Left renal pelvis (tissue), 4 donors: Measurements from ENCODE around the gene BEND3. TPM values are rescaled to one million over a fixed set of nuclear protein-coding genes. Genes with fewer than 3 reads are reported as not detected.
"Not testable (repeated sequence)": the region's sequence is repeated elsewhere in the genome, so short reads cannot be mapped to it uniquely, and the experiment has no call there.

Experiments used
- DNase-seq, 4 donors: peaks; one replicate each; pipeline ENCODE4 v3.0.0-alpha.2; 2013; ENCODE audit warnings: low read depth in 4 of 4, low spot score in 3 of 4
- polyA plus RNA-seq, 4 donors: library from polyadenylated mRNA; unstranded; fragments of 120-200 nt; gene quantifications; one replicate each; pipeline ENCODE4 v1.2.1, GENCODE V29; 2013; ENCODE audit not compliant: insufficient read length in 4 of 4

BEND3 gene
- polyA plus RNA-seq, 4 donors, result 3.8 to 11.0 (median 9.1) TPM

DNA sequence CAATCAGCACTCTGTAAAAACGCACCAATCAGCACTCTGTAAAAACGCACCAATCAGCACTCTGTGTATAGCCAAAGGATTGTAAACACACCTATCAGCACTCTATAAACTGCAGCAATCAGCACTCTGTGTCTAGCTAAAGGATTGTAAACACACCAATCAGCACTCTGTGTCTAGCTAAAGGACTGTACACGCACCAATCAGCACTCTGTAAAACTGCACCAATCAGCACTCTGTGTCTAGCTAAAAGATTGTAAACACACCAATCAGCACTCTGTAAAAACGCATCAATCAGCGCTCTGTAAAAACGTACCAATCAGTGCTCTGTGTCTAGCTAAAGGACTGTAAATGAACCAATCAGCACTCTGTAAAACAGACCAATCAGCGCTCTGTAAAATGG lies 30.9 kb downstream of the BEND3 start:
- DNase-seq, result not testable (repeated sequence)

DNA sequence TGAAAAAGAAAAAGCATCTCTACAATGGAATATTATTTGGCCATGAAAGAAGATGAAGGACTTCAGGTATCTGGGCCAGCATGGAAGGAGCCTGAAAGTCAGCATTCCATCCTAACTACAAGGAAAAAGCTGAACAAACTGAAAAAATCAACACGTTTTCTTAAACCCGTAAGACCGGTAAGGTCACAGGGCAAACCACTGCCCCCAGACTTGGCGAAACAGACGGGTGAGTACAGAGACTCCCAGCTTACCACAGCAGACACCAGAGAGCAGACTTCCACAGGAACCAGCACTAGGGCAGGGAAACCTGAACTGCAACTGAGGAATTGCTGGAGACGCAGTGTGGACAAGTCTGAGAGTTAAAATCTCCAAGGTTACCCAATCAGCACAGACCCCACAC lies 31.4 kb downstream of the BEND3 start:
- DNase-seq, result no peak

DNA sequence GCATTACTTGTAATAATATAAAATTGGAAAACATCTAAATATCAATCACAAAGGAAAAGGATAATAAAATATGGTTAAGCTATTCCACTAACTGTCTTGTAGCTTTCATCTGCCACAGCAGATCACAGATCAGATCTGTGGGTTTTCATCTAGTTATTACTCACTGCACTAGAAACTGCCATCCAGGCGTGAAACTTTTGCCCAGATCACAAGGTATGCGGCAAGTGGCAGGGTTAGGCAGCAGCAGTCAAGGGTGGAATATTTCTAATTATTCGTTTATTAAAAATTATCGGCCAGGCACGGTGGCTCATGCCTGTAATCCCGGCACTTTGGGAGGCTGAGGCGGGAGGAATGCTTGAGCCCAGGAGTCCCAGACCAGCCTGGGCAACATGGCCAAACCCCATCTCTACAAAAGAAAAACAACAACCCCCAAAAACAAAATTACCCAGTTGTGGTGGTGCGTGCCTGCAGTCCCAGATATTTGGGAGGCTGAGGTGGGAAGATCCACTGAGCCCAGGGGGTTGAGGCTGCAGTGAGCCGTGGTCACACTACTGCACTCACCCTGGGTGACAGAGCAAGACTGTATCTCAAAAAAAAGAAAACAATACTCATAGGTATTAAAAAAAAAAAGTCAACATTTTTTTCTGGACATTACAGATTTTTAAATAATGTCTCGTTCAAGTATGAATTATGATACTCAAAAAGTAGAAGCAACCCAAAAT lies 32.1 kb downstream of the BEND3 start:
- no peak for DNase-seq

DNA sequence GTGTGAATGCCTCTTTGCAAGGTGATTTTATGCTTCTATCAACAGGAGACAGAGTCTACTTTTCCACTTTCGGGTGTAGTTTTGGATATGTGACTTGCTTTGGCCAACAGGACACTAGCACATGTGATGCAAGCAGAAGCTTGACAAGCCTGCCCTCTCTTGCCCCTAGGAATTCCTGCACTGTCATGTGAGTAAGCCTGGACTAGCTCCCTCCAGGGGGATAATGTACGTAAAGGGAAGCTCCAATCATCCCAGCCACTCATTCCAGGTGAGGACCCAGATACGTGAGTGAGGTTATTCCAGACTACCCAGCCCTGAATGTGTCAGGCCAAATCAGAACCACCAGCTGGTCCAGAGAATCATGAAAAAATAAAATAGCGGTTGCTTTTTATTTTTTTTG lies 33.3 kb downstream of the BEND3 start:
- DNase-seq, result no peak

DNA sequence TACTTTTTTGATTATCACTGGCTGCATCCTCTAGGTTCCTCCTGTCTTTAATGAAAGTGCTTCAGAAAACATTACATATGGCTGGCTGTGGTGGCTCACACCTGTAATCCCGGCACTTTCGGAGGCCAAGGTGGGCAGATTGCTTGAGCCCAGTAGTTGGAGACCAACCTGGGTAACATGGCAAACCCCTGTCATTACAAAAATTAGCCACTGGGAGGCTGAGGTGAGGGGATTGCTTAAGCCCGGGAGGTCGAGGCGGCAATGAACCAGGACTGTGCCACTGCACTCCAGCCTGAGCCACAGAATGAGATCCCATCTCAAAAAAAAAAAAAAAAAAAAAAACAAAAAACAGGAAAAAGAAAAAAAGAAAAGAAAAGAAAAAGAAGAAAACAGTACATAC lies 35.3 kb downstream of the BEND3 start:
- DNase-seq, result no peak

DNA sequence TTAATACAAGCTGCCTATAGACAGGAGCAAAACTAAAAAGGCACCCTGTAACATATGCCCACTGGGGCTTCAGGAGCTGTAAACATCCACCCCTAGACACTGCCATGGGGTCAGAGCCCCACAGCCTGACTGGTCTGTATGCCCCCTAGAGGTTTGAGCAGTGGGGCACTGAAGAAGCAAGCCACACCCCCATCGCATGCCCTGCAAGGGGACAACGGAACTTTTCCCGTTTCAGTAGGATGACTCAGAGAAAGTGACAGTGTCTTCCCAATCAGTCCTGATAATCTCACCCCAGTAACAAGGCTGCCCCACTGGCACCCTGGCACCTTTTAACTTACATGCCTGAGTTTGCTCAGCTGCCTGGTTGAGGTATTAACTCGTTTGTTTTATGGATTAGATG lies 35.9 kb downstream of the BEND3 start:
- DNase-seq, result no peak

DNA sequence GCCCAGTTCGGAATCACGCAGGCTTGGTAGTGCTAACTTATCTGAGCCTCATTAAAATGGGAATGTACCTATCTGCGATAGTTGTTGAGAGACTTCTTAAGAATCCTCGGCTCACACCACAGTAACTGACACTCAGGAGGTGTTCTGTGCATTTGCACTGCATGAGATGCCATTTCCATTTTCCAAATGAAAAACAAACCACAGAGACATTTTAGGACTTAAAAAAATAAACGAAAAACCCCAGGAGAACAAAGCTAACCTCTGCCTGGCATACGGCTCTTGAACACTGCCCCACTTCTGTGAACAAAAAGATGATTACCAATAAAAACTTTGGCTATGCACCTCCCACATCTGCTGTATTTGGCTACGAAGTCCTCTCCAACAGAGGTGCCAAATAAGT lies 37.6 kb downstream of the BEND3 start:
- DNase-seq, result no peak

DNA sequence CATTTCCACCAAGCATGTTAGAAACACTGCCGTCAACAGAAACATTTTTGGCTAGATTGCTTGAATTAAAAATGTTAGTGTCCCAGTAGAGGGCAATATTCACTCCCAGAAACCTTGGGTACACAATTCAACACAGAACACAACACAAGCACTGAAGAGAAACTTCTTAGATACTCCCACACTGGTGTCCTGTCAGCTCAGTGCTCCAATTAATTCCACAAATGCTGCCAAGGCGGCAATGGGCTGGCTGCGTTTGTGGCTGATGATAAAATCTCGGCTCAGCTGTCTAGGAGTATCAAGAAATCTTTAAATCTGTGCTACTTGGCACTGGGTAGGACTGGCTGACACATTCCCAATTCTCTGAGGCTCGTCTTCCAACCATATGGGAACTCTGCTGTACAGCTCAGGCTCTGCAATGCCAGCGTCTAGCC lies 39.3 kb downstream of the BEND3 start:
- DNase-seq, result peak in 1 of 4 donors; percentile 51

DNA sequence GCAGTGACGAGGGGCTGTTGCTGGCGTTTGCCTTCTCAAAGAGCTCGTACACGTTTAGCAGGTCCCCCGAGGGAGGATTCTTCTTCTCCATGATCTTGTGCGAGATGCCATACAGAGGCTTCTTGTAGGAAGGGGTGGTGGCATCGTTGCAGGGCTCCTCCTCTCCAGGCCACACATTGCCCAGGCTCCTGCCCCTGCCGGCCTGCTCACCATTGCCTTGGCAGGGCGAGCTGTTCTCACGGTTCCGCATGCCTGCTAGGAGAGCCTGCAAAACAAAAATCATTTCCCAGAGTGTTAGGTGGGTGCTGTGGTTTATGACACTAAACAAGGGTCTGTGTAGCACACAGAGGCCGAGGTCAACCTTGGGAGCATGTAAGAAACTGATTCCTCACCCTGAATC lies 44.6 kb downstream of the BEND3 start:
- no peak for DNase-seq

DNA sequence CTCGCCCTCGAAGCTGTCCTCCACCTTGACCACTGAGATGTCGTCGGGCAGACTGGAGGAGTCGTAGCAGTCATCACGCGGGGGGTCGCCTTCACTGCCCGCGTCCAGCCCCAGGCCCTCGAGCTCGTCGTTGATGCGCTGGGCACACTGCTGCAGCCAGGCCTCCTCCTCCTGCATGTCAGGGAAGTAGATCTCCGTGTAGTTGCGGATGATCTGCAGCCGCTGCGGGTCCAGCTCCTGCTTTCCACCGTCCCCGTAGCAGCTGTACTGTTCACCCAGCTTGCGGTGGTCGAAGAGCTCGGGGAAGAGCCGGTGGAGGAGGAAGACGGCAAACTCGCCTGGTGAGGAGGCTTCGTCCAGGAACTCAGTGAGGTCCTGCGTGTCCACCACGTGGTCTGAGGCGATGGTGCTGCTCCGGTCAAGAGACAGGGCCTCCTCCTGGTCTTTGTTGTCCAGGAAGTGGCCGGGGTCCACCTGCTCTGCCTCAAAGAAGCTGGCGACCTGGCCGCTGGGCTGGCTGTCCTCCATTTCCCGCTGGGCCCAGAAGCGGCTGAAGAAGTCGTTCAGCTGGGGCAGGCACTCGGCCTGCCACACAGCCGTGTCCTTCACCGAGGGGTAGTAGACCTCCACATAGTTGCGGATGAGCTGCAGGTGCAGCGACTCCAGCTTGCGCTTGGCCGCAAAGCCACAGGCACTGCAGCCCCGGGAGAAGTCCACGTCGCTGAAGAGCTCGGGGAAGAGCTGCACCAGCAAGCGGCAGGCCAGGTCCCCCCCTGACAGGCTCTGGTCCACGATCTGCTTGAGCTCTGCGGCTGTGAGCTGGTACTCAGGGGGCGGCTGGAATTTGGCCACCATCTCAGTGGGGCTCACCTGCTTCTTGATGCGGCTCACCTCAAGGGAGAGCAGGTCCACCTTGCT lies 45.4 kb downstream of the BEND3 start:
- no peak for DNase-seq

DNA sequence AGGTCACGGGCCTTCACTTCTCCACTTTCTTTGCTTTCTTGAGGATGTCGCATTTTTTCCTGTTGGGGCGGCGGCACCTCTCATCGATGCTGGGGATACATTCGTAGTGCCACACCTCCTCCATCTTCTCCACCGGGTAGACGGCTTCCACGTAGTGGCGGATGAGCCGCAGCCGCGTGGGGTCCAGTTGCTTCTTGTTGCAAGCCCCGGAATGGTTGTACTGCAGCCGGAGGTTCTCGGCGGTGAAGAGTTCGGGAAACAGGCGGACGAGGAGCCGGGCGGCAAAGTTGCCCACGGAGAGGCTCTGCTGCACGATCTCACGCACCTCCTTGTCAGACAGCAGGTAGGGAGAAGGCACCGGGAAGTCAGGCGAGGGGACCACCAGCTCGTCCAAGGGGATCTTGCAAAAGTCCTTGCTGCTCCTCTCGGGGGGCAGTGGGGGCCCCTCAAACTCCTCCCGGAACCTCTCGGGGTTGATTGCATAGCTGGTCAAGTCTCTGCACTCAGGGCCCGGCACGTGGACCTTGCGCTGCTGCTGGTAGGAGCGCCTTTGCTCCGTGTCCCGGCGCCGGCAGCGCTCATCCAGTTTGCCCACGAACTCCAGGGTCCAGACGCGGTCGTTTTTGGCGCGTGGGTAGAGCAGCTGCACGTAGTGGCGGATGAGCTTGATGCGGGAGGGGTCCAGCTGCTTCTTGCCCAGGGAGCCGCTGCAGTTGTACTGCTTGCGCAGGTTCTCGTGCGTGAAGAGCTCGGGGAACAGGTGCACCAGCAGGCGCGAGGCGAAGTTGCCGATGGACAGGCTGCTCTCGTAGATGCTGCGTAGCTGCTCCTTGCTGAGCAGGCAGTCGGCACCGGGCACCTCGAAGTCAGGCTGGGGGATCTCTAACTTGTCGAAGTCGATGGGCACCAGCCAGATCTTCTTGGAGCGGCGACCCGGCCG lies 46.4 kb downstream of the BEND3 start:
- DNase-seq, result no peak

DNA sequence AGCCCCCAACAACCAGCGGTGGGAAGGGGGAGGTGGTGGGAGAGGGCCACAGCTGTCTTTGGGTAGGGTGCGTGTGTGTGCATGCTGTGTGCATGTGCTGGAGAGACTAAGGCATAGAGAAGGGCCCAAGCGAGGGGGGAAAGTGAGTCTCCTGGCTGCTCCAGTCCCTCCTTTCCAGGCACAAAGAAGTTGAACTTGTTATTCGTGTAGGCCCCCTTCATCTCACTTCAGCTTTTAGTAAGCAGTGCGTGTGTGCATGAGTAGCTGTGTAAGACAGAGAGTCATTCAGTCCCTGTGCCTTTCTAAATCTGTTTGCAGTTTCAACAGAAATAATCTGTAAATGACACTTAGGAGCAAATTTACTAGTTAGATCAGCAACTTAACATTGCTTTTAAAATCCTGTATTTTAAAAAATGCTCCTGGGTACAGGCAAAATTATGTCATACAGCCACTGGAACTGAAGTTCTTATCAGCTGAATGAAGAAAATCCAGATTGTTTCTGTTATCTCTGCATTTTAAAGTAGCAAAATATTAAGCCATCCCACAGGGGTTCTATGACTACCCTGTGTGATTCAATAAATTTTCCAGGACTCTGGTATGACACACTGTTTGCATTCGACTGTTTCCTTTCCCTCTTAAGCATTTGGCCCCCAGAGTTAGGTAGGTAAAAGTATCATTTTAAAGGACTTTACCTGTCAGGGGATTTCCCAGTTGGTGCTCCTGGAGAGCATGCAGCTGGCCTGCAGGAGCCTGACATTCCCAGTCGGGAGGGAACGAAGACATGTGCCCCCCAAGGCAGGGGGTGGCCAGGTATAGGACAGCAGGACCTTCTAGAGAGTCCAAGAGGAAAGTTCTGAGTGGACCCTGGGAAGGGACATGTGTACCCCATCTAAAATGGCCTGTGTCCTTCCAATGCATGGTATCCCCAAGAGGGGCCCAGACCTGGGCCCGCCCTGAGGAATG lies 48.3 kb downstream of the BEND3 start:
- no peak for DNase-seq

DNA sequence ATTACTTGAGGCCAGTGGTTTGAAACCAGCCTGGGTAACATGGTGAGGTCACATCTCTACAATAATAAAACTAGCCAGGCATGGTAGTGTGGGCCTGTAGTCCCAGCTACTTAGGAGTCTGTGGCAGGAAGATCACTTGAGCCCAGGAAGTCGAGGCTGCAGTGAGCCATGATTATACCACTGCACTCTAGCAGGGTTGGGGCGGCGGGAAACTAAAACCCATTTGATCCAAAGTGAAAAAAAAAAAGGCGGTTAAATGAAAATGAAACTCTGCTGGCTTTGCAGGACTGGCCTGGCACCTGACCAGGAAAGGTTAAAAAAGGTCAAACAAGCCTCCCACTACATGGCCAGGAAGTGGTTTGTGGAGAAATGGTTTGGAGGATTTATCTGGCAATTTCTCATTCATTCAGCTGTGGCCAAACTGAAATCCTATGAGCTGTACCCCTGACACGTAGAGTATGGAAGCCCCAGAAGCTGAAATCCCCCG lies 50.7 kb downstream of the BEND3 start:
- no peak for DNase-seq

DNA sequence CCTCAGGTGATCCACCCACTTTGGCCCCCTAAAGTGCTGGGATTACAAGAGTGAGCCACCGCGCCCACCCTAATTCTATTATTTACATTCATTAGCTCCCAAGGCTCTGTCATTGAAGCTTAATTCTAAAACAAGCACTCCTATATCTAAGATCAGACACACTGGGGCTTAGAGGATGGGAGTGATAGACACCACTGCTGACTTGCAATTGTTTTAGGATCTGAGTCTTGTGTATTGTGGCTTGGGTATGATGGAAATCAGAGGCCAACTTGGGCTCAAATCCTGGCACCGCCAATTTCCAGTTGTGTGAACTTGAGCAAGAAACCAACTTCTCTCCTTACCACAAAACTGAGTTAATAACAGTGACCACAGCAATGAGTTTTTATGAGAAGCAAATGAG lies 52.6 kb downstream of the BEND3 start:
- no peak for DNase-seq

DNA sequence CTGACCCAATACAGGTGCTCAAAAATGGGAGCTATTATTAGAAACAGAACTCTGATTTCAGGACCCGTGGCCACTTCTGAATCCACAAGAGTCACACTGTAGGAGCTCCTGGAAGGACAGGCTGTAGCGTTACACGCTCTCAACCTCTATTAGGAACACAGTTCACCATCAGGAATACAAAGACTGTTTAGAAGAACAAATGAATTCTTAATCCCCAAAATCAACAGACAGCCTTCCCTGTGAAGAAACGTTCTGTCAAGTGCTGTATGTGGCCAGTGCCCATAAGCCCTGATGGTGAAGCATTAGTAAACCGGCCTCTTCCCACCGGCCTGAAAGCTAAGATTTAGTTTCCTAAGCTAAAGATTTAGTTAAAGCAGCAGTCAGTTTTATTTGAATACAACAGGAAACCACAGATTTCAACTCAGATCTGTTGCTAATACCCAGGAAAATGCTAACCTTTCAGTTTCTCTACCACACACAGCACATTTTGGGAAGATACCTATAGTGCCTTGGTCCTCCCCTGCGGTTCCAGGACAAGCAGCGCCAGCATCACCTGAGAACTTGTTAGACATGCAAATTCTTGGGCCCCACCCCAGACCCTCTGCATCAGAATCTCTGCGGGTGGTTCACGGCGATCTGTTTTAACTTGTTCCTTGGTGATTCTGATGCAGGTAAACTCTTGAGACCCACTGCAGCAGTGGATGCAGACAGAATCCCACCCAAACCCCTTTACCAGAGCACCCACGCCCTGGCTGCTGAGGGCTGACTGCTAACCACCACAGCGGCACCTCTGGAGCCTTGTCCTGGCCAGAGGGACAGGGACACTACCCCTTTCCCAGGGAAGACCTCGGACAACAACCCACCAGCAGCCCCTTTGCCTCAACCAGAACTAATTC lies 53.9 kb downstream of the BEND3 start:
- DNase-seq, result no peak

DNA sequence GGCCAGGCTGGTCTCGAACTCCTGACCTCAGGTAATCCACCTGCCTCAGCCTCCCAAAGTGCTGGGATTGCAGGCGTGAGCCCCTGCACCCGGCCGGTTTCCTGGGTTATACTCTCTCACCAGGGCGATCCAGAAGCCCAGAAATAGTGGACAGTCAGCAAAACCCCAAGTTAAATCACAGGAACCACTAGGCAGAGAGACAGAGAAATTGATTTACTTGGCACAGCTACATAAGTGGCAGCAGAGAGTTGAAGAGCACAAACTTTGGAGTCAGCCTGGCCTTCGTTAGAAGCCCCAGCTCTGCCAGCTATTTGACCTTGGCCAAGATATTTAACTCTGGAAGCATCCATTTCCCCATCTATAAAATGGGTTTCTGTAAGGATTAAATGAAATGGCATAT lies 54.6 kb downstream of the BEND3 start:
- no peak for DNase-seq

DNA sequence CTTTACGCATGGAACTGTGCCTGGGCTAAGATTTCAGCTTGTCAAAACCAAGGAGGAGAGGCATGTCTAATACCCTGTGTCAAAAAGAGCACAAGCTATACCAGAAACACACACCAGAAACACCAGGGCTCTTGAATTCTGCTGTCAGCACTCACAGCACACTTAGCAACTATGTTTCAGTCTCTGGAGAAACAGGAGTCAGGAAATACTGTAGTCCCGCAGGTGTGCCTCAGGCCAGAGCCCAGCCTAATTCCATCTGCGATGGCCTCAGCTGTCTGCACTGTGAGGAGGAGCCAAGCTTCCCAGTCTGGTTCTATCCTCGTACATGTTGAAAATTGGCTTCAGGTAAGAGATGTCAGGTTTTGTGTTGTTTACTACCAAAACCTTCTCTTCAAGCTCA lies 55.7 kb downstream of the BEND3 start:
- no peak for DNase-seq

DNA sequence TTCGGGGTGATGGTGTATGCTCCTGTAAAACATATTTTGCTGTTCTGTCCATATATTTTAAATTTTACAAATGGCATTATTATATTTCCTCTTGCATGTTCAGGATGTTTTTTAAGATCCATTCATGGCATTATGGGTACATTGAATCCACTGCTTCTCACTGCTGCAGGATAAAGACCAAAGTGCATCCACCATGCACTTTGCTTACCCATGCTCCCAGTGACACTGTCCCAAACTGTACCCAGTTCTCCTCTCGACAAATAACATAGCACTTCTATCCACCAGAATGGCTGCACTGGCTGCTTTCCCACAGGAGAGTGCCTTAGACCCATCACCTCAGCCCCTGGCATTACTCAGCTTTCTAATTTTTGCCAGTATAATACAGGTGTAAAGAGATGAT lies 57.6 kb downstream of the BEND3 start:
- DNase-seq, result no peak

DNA sequence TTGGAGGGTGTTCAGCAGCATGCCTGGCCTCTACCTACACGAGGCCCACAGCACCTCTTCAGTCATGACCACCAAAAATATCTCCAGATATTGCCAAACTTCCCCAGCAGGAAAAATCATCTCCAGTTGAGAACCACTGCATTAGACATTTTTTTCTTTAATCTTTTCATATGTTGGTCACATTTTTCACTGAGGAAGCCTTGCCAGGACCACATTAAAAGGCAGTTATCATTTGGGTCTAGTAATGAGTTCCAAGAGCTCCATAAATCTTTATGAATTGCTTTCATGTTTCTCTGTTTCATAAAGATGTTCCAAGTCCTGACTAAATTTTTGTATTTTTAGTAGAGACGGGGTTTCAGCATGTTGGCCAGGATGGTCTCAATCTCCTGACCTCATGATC lies 58.5 kb downstream of the BEND3 start:
- DNase-seq, result no peak
